HG02870 (cell line): ENCODE measurements around the gene TSPOAP1.

Source experiments
- ATAC-seq: cut with Tn5 transposase; IDR thresholded peaks from one replicate; pipeline ENCODE4 v1.9.1; 2021; ENCODE audit warnings: mild to moderate bottlenecking, moderate library complexity; ENCODE audit not compliant: unreplicated experiment

Gene TSPOAP1

GRCh38 chr17:58319173-58320162 is 9.1 kb downstream of the TSPOAP1 start:
- ATAC-seq, result no peak

GRCh38 chr17:58318627-58319172 is 9.9 kb downstream of the TSPOAP1 start:
- no peak for ATAC-seq

GRCh38 chr17:58318065-58318481 is 10.5 kb downstream of the TSPOAP1 start:
- ATAC-seq, result no peak

DNA sequence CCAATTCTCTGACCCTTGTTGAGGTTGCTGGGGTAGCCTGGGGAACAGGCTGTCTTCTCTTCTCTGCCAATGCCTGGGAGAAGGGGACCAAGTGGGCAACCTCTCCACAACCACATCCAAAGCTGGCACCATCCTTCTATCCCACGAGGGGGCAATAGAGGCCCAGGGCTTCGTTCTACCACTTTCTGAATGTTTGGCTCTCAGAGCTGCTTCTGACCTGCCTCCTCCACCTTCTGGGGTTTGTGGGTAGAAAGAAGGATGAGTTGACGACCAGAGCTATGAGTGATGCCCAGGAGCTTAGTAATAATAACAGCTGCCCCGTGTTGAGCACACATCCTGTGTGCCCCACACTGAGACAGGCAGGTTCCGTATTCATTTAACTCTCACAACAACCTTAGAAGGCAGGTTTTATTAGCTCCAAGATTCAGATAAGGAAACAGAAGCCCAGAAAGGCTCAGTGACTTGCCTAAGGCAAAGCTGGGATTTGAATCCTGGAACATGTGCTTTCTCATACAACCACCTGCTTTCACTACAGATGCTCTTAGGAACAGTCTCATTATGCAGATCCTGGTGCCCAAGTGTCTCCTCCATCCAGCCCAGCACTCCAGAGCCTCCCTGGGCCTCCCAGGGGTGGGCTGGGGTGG is 11.1 kb downstream of the TSPOAP1 start:
- ATAC-seq, result peak; percentile 68

- ATAC-seq, result no peak
These were observed 12.2 kb downstream of the TSPOAP1 start for GRCh38 chr17:58316260-58316960.

- no peak for ATAC-seq
These were observed 12.8 kb downstream of the TSPOAP1 start for GRCh38 chr17:58315750-58316149.

GRCh38 chr17:58315281-58315711 is 13.3 kb downstream of the TSPOAP1 start:
- no peak for ATAC-seq

GRCh38 chr17:58314706-58315015 is 13.9 kb downstream of the TSPOAP1 start:
- ATAC-seq, result no peak

- ATAC-seq, result no peak
These were observed 14.5 kb downstream of the TSPOAP1 start for GRCh38 chr17:58313815-58314705.

GRCh38 chr17:58312829-58313228 is 15.8 kb downstream of the TSPOAP1 start:
- no peak for ATAC-seq

DNA sequence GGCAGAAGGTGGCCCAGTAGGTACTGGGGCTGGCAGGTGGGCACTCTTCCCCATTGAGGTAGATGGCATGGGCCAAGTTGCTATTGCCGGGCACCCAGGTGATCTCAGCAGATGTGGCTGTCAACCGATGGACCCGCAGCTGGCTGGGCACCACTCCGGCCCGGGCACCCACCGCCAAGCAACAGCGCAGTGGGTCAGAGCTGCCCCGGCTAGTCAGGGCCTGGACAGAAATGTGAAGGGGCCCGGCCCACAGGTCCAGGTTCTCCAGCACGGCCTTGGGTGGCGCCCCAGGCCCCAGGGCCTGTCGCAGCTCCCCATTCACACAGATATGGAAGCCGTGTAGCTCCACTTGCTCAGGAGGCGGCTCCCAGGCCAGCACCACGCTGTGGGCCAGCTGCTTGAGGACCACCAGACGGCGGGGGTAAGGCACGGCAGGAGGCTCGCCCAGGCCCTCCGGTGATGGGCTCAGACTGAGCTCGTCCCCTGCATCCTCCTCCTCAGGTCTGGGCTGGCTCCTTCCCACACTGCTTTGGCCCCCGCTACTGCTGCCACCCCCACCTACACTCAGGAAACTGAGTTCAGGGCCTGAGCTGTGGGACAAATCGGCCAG is 16.5 kb downstream of the TSPOAP1 start:
- no peak for ATAC-seq

DNA sequence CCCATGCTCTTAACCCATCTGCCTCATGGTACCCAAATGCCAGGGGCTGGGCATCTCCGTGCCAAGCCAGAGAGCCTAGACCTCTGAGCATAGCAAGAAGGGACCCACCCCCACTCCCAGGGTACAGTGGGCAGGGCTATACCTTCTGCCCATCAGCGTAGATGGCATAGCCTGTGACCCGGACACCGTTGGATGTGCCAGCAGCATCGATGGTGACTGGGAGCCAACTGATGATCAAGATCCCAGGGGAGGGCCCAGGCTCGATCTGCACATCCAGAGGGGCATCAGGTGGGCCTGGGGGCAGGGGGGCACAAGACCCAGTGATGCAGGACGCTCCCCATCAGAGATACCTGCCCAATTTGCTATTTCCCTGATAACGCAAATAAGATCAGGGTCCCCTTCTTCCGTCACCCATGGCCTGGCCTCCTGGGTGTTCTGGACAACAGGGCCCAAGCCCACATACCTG is 17.1 kb downstream of the TSPOAP1 start:
- ATAC-seq, result no peak

DNA sequence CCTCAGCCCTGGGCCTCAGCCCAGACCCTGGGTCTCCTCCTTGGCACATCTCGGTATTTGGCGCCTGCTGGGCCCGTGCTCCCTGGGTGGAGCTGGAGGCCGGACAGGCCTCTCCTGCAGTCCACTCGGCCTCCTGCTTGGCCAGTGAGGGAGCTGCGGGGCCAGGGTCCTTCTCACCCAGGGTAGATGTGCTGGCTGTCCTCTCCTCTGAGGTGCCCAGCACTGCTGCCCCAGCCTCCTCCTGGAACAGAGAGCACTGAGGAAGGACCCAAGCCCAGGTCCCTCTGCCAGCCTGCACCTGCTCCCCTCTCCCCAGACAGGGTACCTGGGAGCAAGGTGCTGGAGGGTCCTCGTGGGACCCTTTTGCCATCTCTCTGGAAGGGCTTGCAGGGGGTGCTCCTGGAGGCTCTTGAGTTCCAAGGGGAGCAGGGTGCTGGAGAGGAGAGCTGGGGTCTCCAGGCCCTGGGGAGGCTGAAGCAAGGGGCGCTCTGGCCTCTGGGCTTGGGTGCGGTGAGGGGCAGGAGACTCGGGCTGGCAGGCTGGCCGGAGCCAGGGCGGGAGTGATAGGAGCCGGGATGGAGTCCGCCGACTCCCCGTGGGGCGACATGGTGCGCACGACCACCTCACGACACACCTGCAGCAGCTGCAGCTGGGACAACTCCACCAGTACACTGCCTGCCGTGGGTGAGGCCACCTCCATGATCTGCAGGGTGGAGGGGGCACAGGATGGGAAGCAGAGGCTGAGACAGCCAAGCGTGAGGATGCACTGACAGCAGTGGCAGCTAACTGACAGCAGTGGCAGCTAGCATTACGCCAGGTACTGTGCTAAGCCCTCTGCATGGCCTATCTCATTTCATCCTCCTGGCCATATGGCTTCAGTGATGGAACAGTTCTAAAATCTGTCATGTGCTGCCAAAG is 17.8 kb downstream of the TSPOAP1 start:
- no peak for ATAC-seq

GRCh38 chr17:58309918-58310259 is 18.7 kb downstream of the TSPOAP1 start:
- no peak for ATAC-seq

GRCh38 chr17:58308985-58309917 is 19.3 kb downstream of the TSPOAP1 start:
- ATAC-seq, result no peak

DNA sequence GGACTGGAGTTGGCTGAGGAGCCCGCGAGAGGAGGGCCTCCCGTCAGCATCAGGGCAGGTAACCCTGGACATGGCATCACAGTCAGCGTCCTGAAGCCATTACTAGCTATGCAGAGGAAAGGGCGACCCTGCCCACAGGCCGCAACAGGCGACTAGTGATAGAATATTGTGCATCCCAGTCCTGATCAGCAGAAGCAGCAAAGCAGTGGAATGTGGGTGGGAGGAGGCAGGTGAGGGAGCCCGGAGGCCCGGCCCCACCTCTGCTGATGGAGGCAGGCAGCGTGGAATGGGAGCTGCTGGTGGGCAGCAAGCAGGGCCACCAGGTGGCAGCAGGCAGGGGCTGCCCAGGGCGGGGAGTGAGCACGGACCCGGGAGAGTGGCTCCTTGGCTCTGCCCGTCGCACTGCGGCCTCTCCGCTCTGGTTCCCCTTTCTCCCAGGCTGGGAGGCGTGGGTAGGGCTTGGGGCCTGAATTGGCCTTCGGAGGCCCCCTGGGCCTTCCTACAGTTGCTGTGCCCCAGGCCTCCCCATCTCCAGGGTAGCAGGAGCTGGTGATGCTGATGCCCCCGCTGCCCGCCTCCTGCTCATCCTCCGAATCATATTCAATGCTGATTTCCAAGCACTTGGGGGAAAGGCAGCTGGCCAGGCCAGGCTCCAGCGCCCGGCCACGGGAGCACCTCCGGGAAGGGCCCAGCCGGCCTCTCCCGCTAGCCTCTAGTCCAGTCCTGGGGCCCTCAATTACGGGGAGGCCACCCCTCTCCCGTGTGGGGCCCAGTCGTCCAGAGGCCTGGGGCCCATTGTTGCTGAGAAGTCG is 20.2 kb downstream of the TSPOAP1 start:
- ATAC-seq, result no peak
